H9 (cell line): ENCODE results near the gene DACH1. TPM values are rescaled to one million over a fixed set of nuclear protein-coding genes. Genes with fewer than 3 reads are reported as not detected.

Experiments used
- DNase-seq: peaks from one replicate; pipeline ENCODE4 v3.0.0-alpha.2; 2017
- H2AFZ ChIP-seq: one replicate; pipeline ENCODE4 v1.6.1; 2013; ENCODE audit warnings: mild to moderate bottlenecking, low read length, control low read depth, moderate library complexity
- H2AK5ac ChIP-seq: 2 replicates; pipeline ENCODE4 v1.6.1; 2013; ENCODE audit warnings: low read length, control low read depth, mixed read lengths; ENCODE audit not compliant: insufficient read length
- H2BK120ac ChIP-seq: one replicate; pipeline ENCODE4 v1.6.1; 2013; ENCODE audit warnings: low read depth, mild to moderate bottlenecking, low read length, control low read depth, inconsistent platforms; ENCODE audit not compliant: poor library complexity, severe bottlenecking
- H2BK12ac ChIP-seq: 2 replicates; pipeline ENCODE4 v1.6.1; 2013; ENCODE audit warnings: low read length, control low read depth, mixed read lengths, low read depth; ENCODE audit not compliant: insufficient read length
- H2BK15ac ChIP-seq: 2 replicates; pipeline ENCODE4 v1.6.1; 2013; ENCODE audit warnings: low read depth, low read length, control low read depth
- H2BK20ac ChIP-seq: one replicate; pipeline ENCODE4 v1.6.1; 2013; ENCODE audit warnings: low read depth, mild to moderate bottlenecking, low read length, control low read depth, inconsistent platforms; ENCODE audit not compliant: poor library complexity, severe bottlenecking
- H2BK5ac ChIP-seq: 2 replicates; pipeline ENCODE4 v1.6.1; 2013; ENCODE audit warnings: low read length, control low read depth, mixed read lengths; ENCODE audit not compliant: insufficient read length
- H3K14ac ChIP-seq: 2 replicates; pipeline ENCODE4 v1.6.1; 2013; ENCODE audit warnings: low read length, control low read depth; ENCODE audit not compliant: insufficient read depth
- H3K18ac ChIP-seq: 2 replicates; pipeline ENCODE4 v1.6.1; 2013; ENCODE audit warnings: low read depth, mild to moderate bottlenecking, mixed read lengths, low read length, control low read depth; ENCODE audit not compliant: insufficient read length
- H3K23ac ChIP-seq: 2 replicates; pipeline ENCODE4 v1.6.1; 2013; ENCODE audit warnings: low read length, control low read depth, mixed read lengths, low read depth; ENCODE audit not compliant: insufficient read length
- H3K23me2 ChIP-seq: 2 replicates; pipeline ENCODE4 v1.6.1; 2013; ENCODE audit warnings: low read depth, mild to moderate bottlenecking, mixed read lengths, low read length, control low read depth; ENCODE audit not compliant: insufficient read length, poor library complexity, severe bottlenecking
- H3K27ac ChIP-seq: 2 replicates; pipeline ENCODE4 v1.5.1; 2013; ENCODE audit warnings: low read length, control low read depth, mixed read lengths, low read depth; ENCODE audit not compliant: insufficient read length
- H3K27me3 ChIP-seq: 2 replicates; pipeline ENCODE4 v1.6.1; 2013; ENCODE audit warnings: low read length, control low read depth, inconsistent platforms; ENCODE audit not compliant: insufficient read depth
- H3K4ac ChIP-seq: 2 replicates; pipeline ENCODE4 v1.6.1; 2013; ENCODE audit warnings: low read depth, mild to moderate bottlenecking, control low read depth, inconsistent platforms, low read length, moderate library complexity
- H3K4me1 ChIP-seq: 2 replicates; pipeline ENCODE4 v1.6.1; 2013; ENCODE audit warnings: low read length, control low read depth, inconsistent platforms; ENCODE audit not compliant: insufficient read depth
- H3K4me2 ChIP-seq: 2 replicates; pipeline ENCODE4 v1.6.1; 2013; ENCODE audit warnings: low read length, control low read depth, mixed read lengths; ENCODE audit not compliant: insufficient read length, insufficient read depth
- H3K56ac ChIP-seq: 2 replicates; pipeline ENCODE4 v1.6.1; 2013; ENCODE audit warnings: low read depth, mild to moderate bottlenecking, mixed read lengths, low read length, control low read depth; ENCODE audit not compliant: insufficient read length
- H3K79me1 ChIP-seq: 2 replicates; pipeline ENCODE4 v1.6.1; 2013; ENCODE audit warnings: low read depth, mild to moderate bottlenecking, moderate library complexity, low read length, control low read depth, inconsistent platforms; ENCODE audit not compliant: insufficient read depth, poor library complexity, severe bottlenecking
- H3K79me2 ChIP-seq: 2 replicates; pipeline ENCODE4 v1.6.1; 2013; ENCODE audit warnings: low read length, control low read depth, inconsistent platforms; ENCODE audit not compliant: insufficient read depth
- H3K9ac ChIP-seq: 2 replicates; pipeline ENCODE4 v1.6.1; 2013; ENCODE audit warnings: low read length, control low read depth, mixed read lengths; ENCODE audit not compliant: insufficient read length; ENCODE audit errors: extremely low read depth
- H3K9me3 ChIP-seq: one replicate; pipeline ENCODE4 v1.6.1; 2013; ENCODE audit warnings: low read depth, low read length, inconsistent platforms; ENCODE audit not compliant: control insufficient read depth
- H3T11ph ChIP-seq: one replicate; pipeline ENCODE4 v1.6.1; 2013; ENCODE audit warnings: mild to moderate bottlenecking, low read length, control low read depth, inconsistent platforms
- H4K20me1 ChIP-seq: one replicate; pipeline ENCODE4 v1.6.1; 2013; ENCODE audit not compliant: control insufficient read depth, insufficient read length, insufficient read depth
- H4K5ac ChIP-seq: 2 replicates; pipeline ENCODE4 v1.6.1; 2013; ENCODE audit warnings: low read depth, mild to moderate bottlenecking, mixed read lengths, low read length, control low read depth; ENCODE audit not compliant: insufficient read length
- H4K8ac ChIP-seq: replicated peaks from 2 replicates; pipeline ENCODE4 v1.6.1; 2013; ENCODE audit warnings: low read length, control low read depth, mixed read lengths, low read depth; ENCODE audit not compliant: insufficient read length
- H4K91ac ChIP-seq: 2 replicates; pipeline ENCODE4 v1.6.1; 2013; ENCODE audit warnings: low read depth, mild to moderate bottlenecking, moderate library complexity, mixed read lengths, low read length, control low read depth; ENCODE audit not compliant: insufficient read length
- H3K27ac Mint-ChIP-seq, 3 experiments: 2 replicates in 2 of 3; 3 replicates in 1 of 3; pipeline ENCODE4 v1.8.0; 2020 to 2021; ENCODE audit warnings: mixed read lengths in 3 of 3, mild to moderate bottlenecking in 1 of 3, moderate library complexity in 1 of 3
- H3K27me3 Mint-ChIP-seq: 2 replicates; pipeline ENCODE4 v1.8.0; 2021; ENCODE audit warnings: low read depth, mild to moderate bottlenecking, moderate library complexity, mixed read lengths
- H3K36me3 Mint-ChIP-seq, 3 experiments: 2 replicates in 2 of 3; 3 replicates in 1 of 3; pipeline ENCODE4 v1.8.0; 2020 to 2021; ENCODE audit warnings: low read depth in 3 of 3, mixed read lengths in 3 of 3; ENCODE audit not compliant: insufficient read depth in 1 of 3
- H3K4me1 Mint-ChIP-seq, 2 experiments: 2 replicates each; pipeline ENCODE4 v1.8.0; 2020; ENCODE audit warnings: mixed read lengths in 2 of 2
- H3K4me3 Mint-ChIP-seq, 2 experiments: 2 replicates in 1 of 2; 3 replicates in 1 of 2; pipeline ENCODE4 v1.8.0; 2020 to 2021; ENCODE audit warnings: mild to moderate bottlenecking in 2 of 2, mixed read lengths in 2 of 2, moderate library complexity in 1 of 2
- H3K9me3 Mint-ChIP-seq, 2 experiments: 2 replicates in 1 of 2; 3 replicates in 1 of 2; pipeline ENCODE4 v1.8.0; 2020; ENCODE audit warnings: mild to moderate bottlenecking in 2 of 2, mixed read lengths in 2 of 2, moderate library complexity in 1 of 2
- CTCF ChIP-seq: fragments of 200-600 bp; sonication (generic); conservative IDR thresholded peaks from 3 replicates; pipeline ENCODE4 v1.8.0; 2021; ENCODE audit warnings: antibody characterized with exemption, mild to moderate bottlenecking
- WGBS: extraction: QIAGEN DNeasy Blood & Tissue Kit; methylation state at CpG from one replicate; pipeline ENCODE4 v1.1.7; 2013; ENCODE audit warnings: missing lambda C conversion rate, low lambda C conversion rate, mixed read lengths; ENCODE audit not compliant: insufficient read length; ENCODE audit errors: extremely low coverage; 5-methylcytosine and 5-hydroxymethylcytosine counted together
- total RNA-seq: library from RNA; stranded (reverse); gene quantifications from 2 replicates; pipeline ENCODE4 v1.2.1, GENCODE V29; 2021

The DACH1 gene
- total RNA-seq, 1 experiment from 2014 or later = not detected

DNA sequence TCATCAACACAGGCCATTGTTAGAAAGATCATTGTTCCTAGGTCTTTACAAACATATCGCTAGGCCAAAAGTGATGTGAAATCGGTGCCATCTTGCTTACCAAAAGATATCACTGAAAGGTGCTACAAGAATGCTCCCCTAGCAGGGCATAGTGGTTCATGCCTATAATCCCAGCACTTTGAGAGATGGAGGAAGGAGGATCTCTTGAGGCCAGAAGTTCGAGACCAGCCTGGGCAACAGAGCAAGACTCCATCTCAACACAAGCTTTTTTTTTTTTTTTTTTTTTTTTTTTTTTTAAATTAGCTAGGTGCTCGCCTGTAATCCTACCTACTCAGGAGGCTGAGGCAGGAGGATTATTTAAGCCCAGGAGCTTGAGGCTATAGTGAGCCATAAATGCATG lies 92.1 kb downstream of the DACH1 start:
- Histone ChIP-seq H3K4ac (no peak overlapping the region), H4K20me1 (no peaks in the 10 kb centered on the region), H3K27ac (no peak overlapping the region), H3K23me2 (no peaks in the 10 kb centered on the region), H4K8ac (no peak overlapping the region), H3K18ac (no peak overlapping the region), H2BK120ac (no peak overlapping the region), H3K14ac (no peak overlapping the region), H4K91ac (no peak overlapping the region), H3K27me3 (no peaks in the 10 kb centered on the region), H3K56ac (no peak overlapping the region), H2BK15ac (no peak overlapping the region), H3K4me2 (no peak overlapping the region), H3K79me2 (no peaks in the 10 kb centered on the region), H2AFZ (no peak overlapping the region), H3K9me3 (no peaks in the 10 kb centered on the region), H3K79me1 (no peaks in the 10 kb centered on the region), H3T11ph (no peak overlapping the region), H3K4me1 (no peaks in the 10 kb centered on the region), H2BK5ac (no peak overlapping the region), H2AK5ac (no peak overlapping the region), H2BK20ac (no peak overlapping the region), H2BK12ac (no peak overlapping the region), H4K5ac (no peak overlapping the region), H3K23ac (no peak overlapping the region), H3K9ac (no peak overlapping the region)
- no peaks in the 10 kb centered on the region for H3K4me1 Mint-ChIP-seq
- no CpG with 5 or more reads among the region's 4 CpGs for WGBS
- no peaks in the 10 kb centered on the region for H3K36me3 Mint-ChIP-seq
- no peak overlapping the region for H3K27ac Mint-ChIP-seq
- no peak for DNase-seq
- H3K27me3 Mint-ChIP-seq = no peaks in the 10 kb centered on the region
- TF ChIP-seq CTCF = no peak
- H3K9me3 Mint-ChIP-seq = no peaks in the 10 kb centered on the region
- H3K4me3 Mint-ChIP-seq = no peak overlapping the region
